Stimulated activated naive CD8-positive, alpha-beta T cell treated with anti-CD3 and anti-CD28 coated beads, Interleukin-15, Interleukin-2, amounts not matched to agents 100 ng/mL and 50 ng/mL, for 24 hours (primary cell): ENCODE results near the gene PRKCB.

Experiments used
- H3K27ac Mint-ChIP-seq: one replicate; pipeline ENCODE4 v1.8.0; 2021; ENCODE audit warnings: mild to moderate bottlenecking, mixed read lengths
- H3K27me3 Mint-ChIP-seq: one replicate; pipeline ENCODE4 v1.8.0; 2021; ENCODE audit warnings: mixed read lengths
- H3K36me3 Mint-ChIP-seq: one replicate; pipeline ENCODE4 v1.8.0; 2021; ENCODE audit warnings: low read depth, mixed read lengths
- H3K4me1 Mint-ChIP-seq: one replicate; pipeline ENCODE4 v1.8.0; 2021; ENCODE audit warnings: low read depth, mixed read lengths
- H3K4me3 Mint-ChIP-seq: one replicate; pipeline ENCODE4 v1.8.0; 2021; ENCODE audit warnings: mild to moderate bottlenecking, mixed read lengths
- H3K9me3 Mint-ChIP-seq: one replicate; pipeline ENCODE4 v1.8.0; 2021; ENCODE audit warnings: mixed read lengths

Gene PRKCB

DNA sequence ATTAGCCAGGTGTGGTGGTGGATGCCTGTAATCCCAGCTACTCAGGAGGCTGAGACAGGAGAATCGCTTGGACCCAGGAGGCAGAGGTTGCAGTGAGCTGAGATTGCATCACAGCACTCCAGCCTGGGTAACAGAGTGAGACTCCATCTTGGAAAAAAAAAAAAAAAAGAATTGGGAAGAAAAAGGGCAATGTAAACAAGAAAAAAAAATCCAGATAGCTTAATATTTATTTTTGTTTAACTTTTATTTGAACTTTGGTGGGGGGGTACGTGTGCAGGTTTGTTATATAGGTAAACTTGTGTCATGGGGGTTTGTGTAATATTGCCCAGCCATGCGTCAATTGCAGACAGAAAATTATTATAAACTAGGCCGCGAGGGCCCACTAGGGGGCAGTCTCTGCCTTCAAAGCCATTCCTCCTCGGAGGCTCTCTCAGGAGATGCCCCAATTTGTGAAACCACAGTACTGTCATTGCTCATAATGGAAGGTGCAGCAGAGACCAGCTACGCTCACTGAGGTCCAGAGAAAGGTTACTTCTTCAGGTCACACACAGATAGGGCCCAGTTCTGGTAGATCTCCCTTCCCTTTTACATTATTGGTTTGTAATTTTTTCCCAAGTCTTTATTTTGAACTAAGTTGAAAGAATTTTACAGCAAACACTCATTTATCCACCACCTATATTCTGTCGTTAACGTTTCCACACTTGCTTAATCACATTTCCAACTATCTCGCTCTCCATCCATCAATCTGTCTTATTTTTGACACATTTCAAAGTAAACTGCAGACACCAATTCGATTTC is 206.2 kb downstream of the PRKCB start:
- Mint-ChIP-seq H3K36me3 (peaks cover 34% of the 10 kb centered on the region), H3K27ac (no peak overlapping the region), H3K4me3 (no peak overlapping the region), H3K9me3 (no peaks in the 10 kb centered on the region), H3K4me1 (peaks cover 7% of the 10 kb centered on the region), H3K27me3 (no peaks in the 10 kb centered on the region)

DNA sequence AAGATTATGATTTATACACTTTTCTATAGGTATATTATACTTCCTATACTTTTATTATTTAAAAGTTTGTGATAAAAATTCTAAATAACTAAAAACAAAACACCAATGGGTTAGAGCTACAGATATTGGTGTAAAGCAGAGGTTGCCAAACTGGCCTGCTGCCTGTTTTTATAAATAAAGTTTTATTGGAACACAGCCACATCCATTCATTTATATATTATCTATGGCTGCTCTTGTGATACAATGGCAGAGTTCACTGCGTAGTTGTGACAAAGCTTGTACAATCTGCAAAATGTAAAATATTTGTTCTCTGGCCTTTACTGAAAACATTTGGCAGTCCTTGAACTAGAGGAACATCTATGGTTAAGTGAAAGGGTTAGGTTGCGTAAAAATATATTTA is 208.7 kb downstream of the PRKCB start:
- Mint-ChIP-seq H3K27ac (no peak overlapping the region), H3K4me1 (peaks cover 11% of the 10 kb centered on the region)

DNA sequence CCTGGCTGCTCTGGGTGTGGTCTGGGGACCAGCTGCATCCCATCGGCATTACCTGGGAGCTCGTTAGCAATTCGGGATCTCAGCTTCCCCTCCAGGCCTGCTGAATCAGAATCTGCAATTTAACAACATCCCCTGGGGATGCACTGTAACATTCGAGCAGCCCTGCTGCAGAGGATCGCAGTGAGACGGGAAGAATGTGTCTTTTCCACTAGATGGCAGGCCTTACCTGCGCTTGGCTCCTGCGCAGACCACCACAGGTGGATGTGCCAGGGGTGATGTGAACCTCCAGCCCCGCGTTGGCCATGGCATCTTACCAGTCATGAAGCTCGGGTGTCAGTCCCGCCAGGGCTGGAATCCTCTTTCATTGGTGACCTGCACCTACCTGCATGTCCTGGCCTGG is 209.9 kb downstream of the PRKCB start:
- Mint-ChIP-seq H3K9me3 (no peaks in the 10 kb centered on the region), H3K4me1 (peaks cover 11% of the 10 kb centered on the region), H3K27ac (no peak overlapping the region)

More for the DNA sequence above, 208.7 kb downstream of the PRKCB start:
- H3K9me3 Mint-ChIP-seq, result no peaks in the 10 kb centered on the region
- peaks cover 31% of the 10 kb centered on the region for H3K36me3 Mint-ChIP-seq
- no peak overlapping the region for H3K4me3 Mint-ChIP-seq
- H3K27me3 Mint-ChIP-seq, result no peaks in the 10 kb centered on the region

DNA sequence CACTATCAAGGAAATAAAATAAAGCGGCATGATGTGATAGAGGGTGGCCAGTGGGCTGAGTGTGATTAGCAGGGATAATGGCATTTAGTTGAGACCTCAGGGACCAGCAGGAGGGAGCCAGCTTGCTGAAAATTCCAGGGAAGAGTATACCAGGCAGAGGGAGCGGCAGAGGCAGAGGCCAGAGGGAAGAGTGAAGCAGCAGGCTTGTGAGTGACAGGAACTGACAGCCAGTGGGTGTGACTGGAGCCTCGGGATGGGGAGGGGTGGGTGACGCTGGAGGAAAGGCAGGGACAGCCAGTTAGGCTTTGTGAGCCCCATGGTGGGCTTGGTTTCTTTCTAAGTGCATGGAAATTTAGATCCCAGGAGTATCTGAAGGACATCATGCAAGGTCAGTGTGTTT is 210.7 kb downstream of the PRKCB start:
- Mint-ChIP-seq H3K9me3 (no peaks in the 10 kb centered on the region), H3K4me1 (peaks cover 11% of the 10 kb centered on the region), H3K27me3 (no peaks in the 10 kb centered on the region), H3K36me3 (peaks cover 43% of the 10 kb centered on the region), H3K4me3 (no peak overlapping the region), H3K27ac (no peak overlapping the region)

More for the DNA sequence above, 209.9 kb downstream of the PRKCB start:
- peaks cover 36% of the 10 kb centered on the region for H3K36me3 Mint-ChIP-seq
- no peaks in the 10 kb centered on the region for H3K27me3 Mint-ChIP-seq
- H3K4me3 Mint-ChIP-seq, result no peak overlapping the region

DNA sequence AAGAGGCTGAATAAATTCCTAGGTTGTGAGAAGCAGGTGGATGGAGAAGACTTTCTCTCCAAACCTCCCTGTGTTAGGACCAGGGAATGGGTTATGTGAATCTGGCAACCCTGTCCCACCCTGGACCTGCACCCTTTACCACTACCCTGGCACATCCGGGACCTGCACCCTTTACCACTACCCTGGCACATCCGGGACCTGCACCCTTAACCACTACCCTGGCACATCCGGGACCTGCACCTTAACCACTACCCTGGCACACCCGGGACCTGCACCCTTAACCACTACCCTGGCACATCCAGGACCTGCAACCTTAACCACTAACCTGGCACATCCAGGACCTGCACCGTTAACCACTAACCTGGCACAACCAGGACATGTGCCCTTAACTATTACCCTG is 213.3 kb downstream of the PRKCB start:
- peaks cover 4% of the 10 kb centered on the region for H3K4me1 Mint-ChIP-seq
- no peak overlapping the region for H3K27ac Mint-ChIP-seq
- no peaks in the 10 kb centered on the region for H3K27me3 Mint-ChIP-seq
- peaks cover 48% of the 10 kb centered on the region for H3K36me3 Mint-ChIP-seq
- H3K9me3 Mint-ChIP-seq, result no peaks in the 10 kb centered on the region
- no peak overlapping the region for H3K4me3 Mint-ChIP-seq

DNA sequence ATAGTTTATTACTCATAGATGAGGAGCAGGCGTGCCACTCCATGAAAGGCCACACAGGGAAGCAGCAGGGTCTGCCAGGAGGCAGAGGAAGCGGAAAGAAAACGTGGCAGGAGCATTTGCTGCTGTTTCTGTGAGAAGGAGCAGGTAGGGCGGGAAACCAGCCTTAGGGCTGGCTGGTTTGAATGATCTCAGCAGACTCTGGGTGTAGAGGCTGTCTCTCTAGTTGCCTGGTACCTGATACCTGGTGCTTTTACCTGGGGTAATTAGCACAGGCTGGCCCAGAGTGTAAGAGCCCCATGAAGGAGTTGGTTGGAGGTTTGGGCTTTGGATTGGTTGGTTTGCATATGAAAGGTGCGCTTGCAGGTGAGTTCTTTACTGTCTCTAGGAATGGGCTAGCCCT is 215.3 kb downstream of the PRKCB start:
- Mint-ChIP-seq H3K36me3 (peaks cover 46% of the 10 kb centered on the region), H3K4me1 (peaks cover 4% of the 10 kb centered on the region), H3K27me3 (no peaks in the 10 kb centered on the region)

DNA sequence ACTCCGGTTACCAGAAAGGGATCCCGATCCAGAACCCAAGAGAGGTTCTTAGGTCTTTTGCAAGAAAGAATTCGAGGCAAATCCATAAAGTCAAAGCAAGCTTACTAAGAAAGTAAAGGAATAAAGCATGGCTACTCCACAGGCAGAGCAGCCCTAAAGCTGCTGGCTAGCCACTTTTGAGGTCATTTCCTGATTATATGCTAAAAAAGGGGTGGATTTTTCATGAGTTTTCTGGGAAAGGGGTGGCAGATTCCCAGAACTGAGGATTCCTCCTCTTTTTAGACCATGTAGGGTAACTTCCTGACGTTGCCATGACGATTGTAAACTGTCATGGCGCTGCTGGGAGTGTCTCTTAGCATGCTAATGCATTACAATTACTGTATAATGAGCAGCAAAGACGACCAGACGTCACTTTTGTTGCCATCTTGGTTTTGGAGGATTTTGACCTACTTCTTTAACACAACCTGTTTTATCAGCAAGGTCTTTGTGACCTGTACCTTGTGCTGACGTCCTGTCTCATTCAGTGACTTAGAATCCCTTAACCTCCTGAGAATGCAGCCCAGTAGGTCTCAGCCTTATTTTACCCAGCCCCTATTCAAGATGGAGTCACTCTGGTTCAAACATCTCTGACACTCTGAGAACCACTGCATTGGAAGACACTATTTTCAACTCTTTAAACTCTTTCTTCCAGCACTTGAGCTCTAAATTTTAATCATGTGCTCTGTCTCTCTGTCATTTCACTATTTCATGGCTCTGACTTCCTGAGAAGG is 216.7 kb downstream of the PRKCB start:
- Mint-ChIP-seq H3K27ac (no peak overlapping the region), H3K4me3 (no peak overlapping the region), H3K4me1 (peaks cover 4% of the 10 kb centered on the region), H3K36me3 (peaks cover 55% of the 10 kb centered on the region), H3K9me3 (no peaks in the 10 kb centered on the region), H3K27me3 (no peaks in the 10 kb centered on the region)

More for the DNA sequence above, 215.3 kb downstream of the PRKCB start:
- Mint-ChIP-seq H3K9me3 (no peaks in the 10 kb centered on the region), H3K4me3 (no peak overlapping the region), H3K27ac (no peak overlapping the region)

DNA sequence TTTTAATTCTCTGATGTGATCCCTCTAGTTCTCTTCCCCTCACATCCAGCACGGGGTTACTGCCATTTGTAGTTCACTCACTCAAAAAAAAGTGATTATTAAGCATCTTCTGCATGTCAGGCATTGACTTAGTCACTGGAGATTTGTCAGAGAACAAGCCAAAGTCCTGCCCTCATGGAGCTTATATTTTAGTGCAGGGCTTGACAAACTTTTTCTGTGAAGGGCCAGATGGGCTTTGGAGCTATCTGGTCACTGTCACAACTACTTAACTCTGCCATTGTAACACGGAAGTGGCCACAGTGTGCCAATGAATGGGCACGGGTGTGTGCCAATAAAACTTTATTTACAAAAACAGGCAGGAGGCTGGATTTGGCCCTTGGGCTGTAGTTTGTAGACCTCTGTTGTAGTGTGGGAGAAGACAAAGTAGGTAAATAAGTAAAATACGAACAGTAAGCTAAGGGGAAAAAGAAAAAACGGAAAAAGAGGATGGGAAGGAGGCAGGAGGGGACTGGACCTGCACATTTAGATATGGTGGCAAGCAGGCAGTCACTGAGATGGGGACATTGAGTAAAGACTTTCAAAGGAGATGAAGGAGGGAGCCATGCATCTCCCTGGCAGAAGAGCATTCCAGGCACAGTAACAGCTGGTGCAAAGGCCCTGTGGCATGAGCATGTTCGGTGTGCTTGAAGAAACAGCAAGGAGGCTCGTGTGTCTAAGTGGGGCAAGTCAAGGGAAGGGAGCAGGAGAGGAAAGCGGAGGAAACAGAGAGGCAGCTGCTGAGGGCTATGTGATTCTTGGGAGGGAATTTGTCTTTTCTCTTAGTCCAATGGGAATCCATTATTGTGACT is 217.5 kb downstream of the PRKCB start:
- Mint-ChIP-seq H3K36me3 (peaks cover 61% of the 10 kb centered on the region), H3K4me1 (peaks cover 4% of the 10 kb centered on the region), H3K27ac (no peak overlapping the region), H3K9me3 (no peaks in the 10 kb centered on the region), H3K4me3 (no peak overlapping the region), H3K27me3 (no peaks in the 10 kb centered on the region)

DNA sequence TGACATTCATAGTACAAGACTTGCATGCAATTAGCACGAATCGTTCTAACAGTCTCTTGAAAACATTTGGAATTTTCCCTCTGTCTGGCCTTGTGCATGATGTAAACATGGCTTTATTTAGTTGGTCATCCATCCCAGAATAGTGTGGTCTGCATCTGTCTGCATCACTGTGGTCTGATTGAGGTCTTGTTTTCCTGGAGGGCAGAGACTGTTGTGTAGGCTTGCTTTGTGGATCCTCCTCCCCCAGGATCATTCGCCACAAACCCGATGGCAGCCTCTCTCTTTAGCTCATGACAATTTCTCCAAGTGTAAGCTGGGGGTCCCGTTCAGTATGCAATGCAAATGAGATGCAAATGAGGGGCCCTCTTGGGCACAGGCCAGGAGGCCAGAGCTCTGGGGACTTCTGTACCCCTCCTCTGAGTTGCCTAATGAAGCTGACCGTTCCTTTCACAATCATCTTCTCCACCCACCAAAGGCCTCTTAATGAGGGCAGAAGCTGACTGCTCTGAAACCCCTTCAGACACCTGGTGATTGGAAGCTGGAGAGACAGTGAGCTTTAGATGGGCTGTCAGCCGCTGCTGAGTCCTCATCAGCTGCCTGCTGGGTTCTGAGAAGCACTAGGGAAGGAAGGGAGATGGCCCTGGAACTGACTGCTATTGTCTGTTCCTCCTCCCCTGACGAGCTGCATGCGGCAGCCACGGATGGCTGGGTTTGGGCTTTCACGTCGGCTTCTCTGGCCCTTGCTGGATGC is 219.1 kb downstream of the PRKCB start:
- Mint-ChIP-seq H3K27me3 (no peaks in the 10 kb centered on the region), H3K27ac (no peak overlapping the region), H3K4me3 (no peak overlapping the region), H3K4me1 (no peaks in the 10 kb centered on the region), H3K36me3 (peaks cover 57% of the 10 kb centered on the region), H3K9me3 (no peaks in the 10 kb centered on the region)

DNA sequence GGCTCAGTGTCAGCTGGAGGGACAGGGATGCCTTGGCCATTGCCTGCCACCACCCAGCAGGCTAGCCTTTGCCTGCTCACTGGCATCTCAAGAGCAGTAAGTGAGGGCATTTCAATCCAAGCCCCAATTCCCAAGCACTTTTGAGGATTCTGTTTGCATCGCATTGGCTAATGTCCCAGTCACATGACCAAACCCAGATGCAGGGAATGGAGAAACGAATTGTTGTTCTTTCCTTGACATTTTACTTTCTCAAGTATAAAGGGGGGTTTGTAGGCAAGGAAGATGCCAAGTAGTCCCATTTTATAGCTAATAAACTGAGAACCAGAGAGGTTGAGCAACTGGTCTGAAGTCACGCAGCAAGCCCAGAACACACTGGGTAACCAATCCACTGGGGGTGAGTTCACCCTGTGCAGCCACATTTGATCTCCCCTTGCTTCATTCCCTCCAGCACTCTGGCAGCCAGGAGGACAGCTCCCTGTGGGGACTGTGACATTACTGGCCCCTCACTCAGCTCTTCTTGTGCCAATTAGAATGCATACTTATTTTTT is 226.6 kb downstream of the PRKCB start:
- Mint-ChIP-seq H3K27me3 (no peaks in the 10 kb centered on the region), H3K36me3 (peaks cover 49% of the 10 kb centered on the region), H3K9me3 (no peaks in the 10 kb centered on the region), H3K4me3 (no peak overlapping the region), H3K4me1 (no peaks in the 10 kb centered on the region), H3K27ac (no peak overlapping the region)

DNA sequence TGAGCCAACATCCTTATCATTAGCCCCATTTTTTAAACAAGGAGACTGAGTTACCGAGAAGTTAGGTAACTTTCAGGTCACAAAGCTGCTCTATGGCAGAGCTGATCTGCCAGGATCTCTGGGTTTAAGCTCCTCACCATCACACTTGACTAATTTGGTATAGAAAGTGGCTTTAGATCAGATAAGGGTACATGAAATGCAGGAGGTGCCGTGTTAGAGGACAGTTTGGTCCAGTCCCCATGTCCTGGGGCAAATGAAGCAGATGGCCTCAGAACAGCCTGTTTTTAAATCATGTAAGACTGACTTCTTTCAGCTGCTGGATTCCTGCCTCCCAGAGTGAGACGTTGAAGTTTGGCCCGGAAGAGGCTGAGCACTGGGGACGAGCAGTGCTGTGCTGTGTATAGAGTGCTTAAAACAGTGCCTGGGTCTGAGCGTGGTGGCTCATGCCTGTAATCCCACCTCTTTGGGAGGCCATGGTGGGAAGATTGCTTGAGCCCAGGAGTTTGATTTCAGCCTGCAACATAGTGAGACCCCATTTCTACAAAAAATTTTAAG is 233.3 kb downstream of the PRKCB start:
- peaks cover 6% of the 10 kb centered on the region for H3K36me3 Mint-ChIP-seq
- no peak overlapping the region for H3K27ac Mint-ChIP-seq
- H3K27me3 Mint-ChIP-seq, result no peaks in the 10 kb centered on the region
- H3K4me3 Mint-ChIP-seq, result no peak overlapping the region
- peaks cover 32% of the 10 kb centered on the region for H3K4me1 Mint-ChIP-seq
- H3K9me3 Mint-ChIP-seq, result no peaks in the 10 kb centered on the region

DNA sequence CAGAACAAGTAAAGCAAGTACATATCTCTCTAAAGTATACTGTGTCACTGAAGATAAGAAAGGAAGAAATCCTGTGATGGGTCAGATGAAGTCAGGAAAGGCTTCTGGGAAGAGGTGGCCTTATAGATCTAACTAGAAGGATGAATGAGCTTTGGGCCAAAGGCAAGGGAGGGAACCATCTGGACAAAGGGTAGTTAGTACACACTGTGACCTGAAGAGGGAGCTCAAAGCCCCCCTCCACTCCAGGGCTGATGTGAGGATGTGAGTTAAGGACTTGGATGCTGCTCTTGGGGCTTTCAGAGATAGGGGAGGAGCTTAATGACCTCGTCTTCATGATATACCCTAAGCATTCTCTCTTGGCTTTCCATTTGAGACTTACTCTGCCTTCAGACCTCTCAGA is 235.1 kb downstream of the PRKCB start:
- H3K36me3 Mint-ChIP-seq, result no peaks in the 10 kb centered on the region
- no peaks in the 10 kb centered on the region for H3K9me3 Mint-ChIP-seq
- peaks cover 47% of the 10 kb centered on the region for H3K4me1 Mint-ChIP-seq
- H3K27ac Mint-ChIP-seq, result no peak overlapping the region
- H3K27me3 Mint-ChIP-seq, result no peaks in the 10 kb centered on the region
- H3K4me3 Mint-ChIP-seq, result no peak overlapping the region

DNA sequence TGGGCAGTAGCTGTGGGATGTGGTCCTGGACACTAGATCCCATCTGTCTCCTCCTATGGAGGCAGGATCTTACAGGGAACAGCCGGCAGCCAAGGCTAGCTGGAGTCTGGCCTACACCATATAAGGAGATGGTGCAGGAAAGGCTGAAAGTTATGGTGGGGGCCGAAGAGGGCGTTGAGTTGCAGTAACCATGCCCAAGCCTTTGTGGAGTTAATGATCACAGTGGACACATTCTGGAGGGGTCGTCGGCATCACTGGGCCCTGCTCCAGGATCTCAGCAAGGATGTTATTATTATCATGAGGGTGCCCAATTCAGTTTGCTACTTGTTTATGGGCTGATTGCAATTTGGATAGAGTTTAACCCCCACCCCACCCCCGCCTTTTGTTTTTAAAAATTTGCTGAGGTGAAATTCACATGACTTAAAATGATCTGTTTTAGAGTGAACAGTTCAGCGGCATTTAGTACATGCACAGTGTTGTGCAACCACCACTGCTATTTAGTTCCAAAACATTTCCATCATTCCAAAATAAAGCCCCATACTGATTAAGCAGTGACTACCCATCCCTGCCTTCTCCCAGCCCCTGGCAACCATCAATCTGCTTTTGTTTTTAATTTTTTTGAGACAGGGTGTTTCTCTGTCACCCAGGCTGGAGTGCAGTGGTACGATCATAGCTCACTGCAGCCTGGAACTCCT is 236.0 kb downstream of the PRKCB start:
- Mint-ChIP-seq H3K27me3 (no peaks in the 10 kb centered on the region), H3K27ac (no peak overlapping the region), H3K9me3 (no peaks in the 10 kb centered on the region), H3K4me3 (no peak overlapping the region), H3K36me3 (no peaks in the 10 kb centered on the region), H3K4me1 (peaks cover 57% of the 10 kb centered on the region)
